ENCODE results near the gene PODXL2. TPM values are rescaled to one million over a fixed set of nuclear protein-coding genes. Genes with fewer than 3 reads are reported as not detected.
"Not testable (repeated sequence)": the region's sequence is repeated elsewhere in the genome, so short reads cannot be mapped to it uniquely, and the experiment has no call there.

Gene PODXL2
- total and polyA plus RNA-seq, 12 donors = 11.9 to 52.4 (median 23.8) TPM

DNA sequence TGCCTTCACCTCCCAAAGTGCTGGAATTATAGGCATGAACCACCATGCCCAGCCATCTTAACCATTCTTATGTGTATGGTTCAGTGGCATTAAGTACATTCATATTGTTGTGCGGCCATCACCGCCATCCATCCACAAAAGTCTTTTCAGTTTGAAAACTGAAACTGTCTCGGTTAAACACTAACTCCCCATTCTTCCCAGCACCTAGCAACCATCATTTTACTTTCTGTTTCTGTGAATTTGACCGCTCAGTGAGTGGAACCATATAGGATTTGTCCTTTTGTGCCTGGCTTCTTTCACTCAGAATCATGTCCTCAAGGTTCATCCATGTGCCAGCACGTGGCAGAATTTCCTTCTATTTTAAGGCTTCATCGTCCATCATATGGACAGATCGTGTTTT, 24.9 kb upstream of the PODXL2 start:
- Histone ChIP-seq H3K9me3 (replicated peaks in 1 of 3) (no peaks in the 10 kb centered on the region), H3K36me3 (replicated peaks in 1 of 2) (no peaks in the 10 kb centered on the region), H3K27me3 (no peaks in the 10 kb centered on the region), H3K27ac (no peak overlapping the region), H3K4me1 (replicated peaks in 1 of 2) (peaks cover 5 to 9% of the 10 kb centered on the region in 2 donors), H3K4me3 (no peak overlapping the region)
- DNase-seq = no peak
- TF ChIP-seq, protein P1, sequence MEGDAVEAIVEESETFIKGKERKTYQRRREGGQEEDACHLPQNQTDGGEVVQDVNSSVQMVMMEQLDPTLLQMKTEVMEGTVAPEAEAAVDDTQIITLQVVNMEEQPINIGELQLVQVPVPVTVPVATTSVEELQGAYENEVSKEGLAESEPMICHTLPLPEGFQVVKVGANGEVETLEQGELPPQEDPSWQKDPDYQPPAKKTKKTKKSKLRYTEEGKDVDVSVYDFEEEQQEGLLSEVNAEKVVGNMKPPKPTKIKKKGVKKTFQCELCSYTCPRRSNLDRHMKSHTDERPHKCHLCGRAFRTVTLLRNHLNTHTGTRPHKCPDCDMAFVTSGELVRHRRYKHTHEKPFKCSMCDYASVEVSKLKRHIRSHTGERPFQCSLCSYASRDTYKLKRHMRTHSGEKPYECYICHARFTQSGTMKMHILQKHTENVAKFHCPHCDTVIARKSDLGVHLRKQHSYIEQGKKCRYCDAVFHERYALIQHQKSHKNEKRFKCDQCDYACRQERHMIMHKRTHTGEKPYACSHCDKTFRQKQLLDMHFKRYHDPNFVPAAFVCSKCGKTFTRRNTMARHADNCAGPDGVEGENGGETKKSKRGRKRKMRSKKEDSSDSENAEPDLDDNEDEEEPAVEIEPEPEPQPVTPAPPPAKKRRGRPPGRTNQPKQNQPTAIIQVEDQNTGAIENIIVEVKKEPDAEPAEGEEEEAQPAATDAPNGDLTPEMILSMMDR (IDR thresholded peaks at IDR 0.05) = no peak
- TF ChIP-seq POLR2A (IDR thresholded peaks at IDR 0.05) = no peak
- 85 to 88% (median 86%) methylated on average over 7 of the region's 7 CpGs for WGBS, 4 donors
- intact Hi-C loops (cut with DNase I) = no loop called here

DNA sequence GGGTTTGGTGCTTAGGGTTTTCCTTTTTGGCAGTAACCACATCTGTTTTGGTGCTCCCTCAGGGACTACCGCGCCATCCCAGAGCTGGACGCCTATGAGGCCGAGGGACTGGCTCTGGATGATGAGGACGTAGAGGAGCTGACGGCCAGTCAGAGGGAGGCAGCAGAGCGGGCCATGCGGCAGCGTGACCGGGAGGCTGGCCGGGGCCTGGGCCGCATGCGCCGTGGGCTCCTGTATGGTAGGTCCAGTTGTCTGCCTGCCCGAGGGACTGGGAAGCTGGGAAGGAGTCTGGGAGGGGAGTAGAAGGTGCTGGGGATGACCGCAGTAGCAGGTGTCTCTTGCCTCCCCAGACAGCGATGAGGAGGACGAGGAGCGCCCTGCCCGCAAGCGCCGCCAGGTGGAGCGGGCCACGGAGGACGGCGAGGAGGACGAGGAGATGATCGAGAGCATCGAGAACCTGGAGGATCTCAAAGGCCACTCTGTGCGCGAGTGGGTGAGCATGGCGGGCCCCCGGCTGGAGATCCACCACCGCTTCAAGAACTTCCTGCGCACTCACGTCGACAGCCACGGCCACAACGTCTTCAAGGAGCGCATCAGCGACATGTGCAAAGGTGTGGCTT, 24.3 kb upstream of the PODXL2 start:
- DNase-seq = no peak
- H3K27ac ChIP-seq = no peak overlapping the region
- intact Hi-C loops (cut with DNase I) = no loop called here
- H3K36me3 ChIP-seq (replicated peaks in 1 of 2) = no peaks in the 10 kb centered on the region
- 91 to 95% (median 94%) methylated on average over 34 to 41 of the region's 41 CpGs for WGBS, 4 donors
- H3K27me3 ChIP-seq = no peaks in the 10 kb centered on the region
- no peaks in the 10 kb centered on the region for H3K9me3 ChIP-seq (replicated peaks in 1 of 3)
- H3K4me1 ChIP-seq (replicated peaks in 1 of 2) = peaks cover 5 to 9% of the 10 kb centered on the region in 2 donors
- H3K4me3 ChIP-seq = no peak overlapping the region
- TF ChIP-seq, protein P1 (IDR thresholded peaks at IDR 0.05) = no peak
- no peak for TF ChIP-seq POLR2A (IDR thresholded peaks at IDR 0.05)

DNA sequence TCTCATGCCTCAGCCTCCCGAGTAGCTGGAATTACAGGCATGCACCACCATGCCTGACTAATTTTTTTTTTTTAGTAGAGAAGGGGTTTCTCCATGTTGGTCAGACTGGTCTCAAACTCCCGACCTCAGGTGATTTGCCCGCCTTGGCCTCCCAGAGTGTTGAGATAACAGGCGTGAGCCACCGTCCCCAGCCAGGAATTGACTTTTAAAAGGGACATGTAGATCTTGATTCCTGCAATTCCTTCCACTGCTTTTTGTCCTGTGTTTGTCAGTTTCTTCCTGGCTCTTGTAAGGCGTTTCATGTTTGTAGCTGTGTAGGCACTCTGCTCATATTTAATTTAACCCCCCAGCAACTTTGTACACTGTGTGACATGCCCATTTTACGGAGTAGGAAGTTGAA, 23.4 kb upstream of the PODXL2 start:
- H3K9me3 ChIP-seq (replicated peaks in 1 of 3); H3K27me3 ChIP-seq; H3K4me3 ChIP-seq; H3K27ac ChIP-seq; H3K4me1 ChIP-seq (replicated peaks in 1 of 2); H3K36me3 ChIP-seq (replicated peaks in 1 of 2); intact Hi-C loops (cut with DNase I); DNase-seq: not testable (repeated sequence)
- WGBS, 4 donors = 95 to 98% (median 95%) methylated on average over 7 of the region's 7 CpGs

DNA sequence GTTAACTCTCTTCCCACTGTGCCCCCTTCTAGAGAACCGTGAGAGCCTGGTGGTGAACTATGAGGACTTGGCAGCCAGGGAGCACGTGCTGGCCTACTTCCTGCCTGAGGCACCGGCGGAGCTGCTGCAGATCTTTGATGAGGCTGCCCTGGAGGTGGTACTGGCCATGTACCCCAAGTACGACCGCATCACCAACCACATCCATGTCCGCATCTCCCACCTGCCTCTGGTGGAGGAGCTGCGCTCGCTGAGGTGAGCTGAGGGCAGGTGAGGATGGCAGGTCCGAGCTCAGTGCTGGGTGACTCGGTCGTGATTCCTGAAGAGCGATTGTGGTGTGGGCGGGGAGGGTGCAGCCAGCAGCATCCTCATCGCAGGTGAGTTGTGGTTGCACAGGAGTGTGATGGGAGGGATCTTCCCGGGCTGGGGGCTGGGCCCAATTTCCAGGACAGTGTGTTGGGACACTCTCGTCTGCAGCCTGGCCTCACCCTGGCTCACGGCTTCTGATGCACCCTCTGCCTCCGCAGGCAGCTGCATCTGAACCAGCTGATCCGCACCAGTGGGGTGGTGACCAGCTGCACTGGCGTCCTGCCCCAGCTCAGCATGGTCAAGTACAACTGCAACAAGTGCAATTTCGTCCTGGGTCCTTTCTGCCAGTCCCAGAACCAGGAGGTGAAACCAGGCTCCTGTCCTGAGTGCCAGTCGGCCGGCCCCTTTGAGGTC, 22.7 kb upstream of the PODXL2 start:
- no peak for DNase-seq
- Histone ChIP-seq H3K4me3 (no peak overlapping the region), H3K4me1 (replicated peaks in 1 of 2) (peaks cover 5 to 9% of the 10 kb centered on the region in 2 donors), H3K36me3 (replicated peaks in 1 of 2) (no peaks in the 10 kb centered on the region), H3K27me3 (no peaks in the 10 kb centered on the region), H3K9me3 (replicated peaks in 1 of 3) (no peaks in the 10 kb centered on the region), H3K27ac (no peak overlapping the region)
- WGBS, 4 donors = 96 to 99% (median 96%) methylated on average over 6 to 24 of the region's 24 CpGs
- intact Hi-C loops (cut with DNase I) = no loop called here
- no peak for TF ChIP-seq POLR2A (IDR thresholded peaks at IDR 0.05)
- TF ChIP-seq, protein P1 (IDR thresholded peaks at IDR 0.05) = no peak

All from adrenal gland (tissue), 12 donors.